ENCODE data around the gene ABAT. TPM values are rescaled to one million over a fixed set of nuclear protein-coding genes. Genes with fewer than 3 reads are reported as not detected.

The ABAT gene
- total RNA-seq, 1 donor = 3.5 TPM

GRCh38 chr16:8808613-8809353 is 134.4 kb downstream of the ABAT start:
- TF ChIP-seq CTCF (IDR thresholded peaks at IDR 0.05; ENCODE audit: insufficient read depth, low read depth, low read length) = no peak
- H3K4me3 ChIP-seq (ENCODE audit: low read depth, low read length) = no peak overlapping the region
- DNase-seq (ENCODE audit: low read depth) = no peak

- no peak overlapping the region for H3K4me3 ChIP-seq (ENCODE audit: low read depth, low read length)
- DNase-seq (ENCODE audit: low read depth) = no peak
- TF ChIP-seq CTCF (IDR thresholded peaks at IDR 0.05; ENCODE audit: insufficient read depth, low read depth, low read length) = no peak
Measured at GRCh38 chr16:8812162-8812843, 137.9 kb downstream of the ABAT start.

GRCh38 chr16:8814095-8814806 is 139.8 kb downstream of the ABAT start:
- TF ChIP-seq CTCF (IDR thresholded peaks at IDR 0.05; ENCODE audit: insufficient read depth, low read depth, low read length) = no peak
- no peak overlapping the region for H3K4me3 ChIP-seq (ENCODE audit: low read depth, low read length)
- no peak for DNase-seq (ENCODE audit: low read depth)

GRCh38 chr16:8816967-8817655 is 142.7 kb downstream of the ABAT start:
- no peak overlapping the region for H3K4me3 ChIP-seq (ENCODE audit: low read depth, low read length)
- no peak for DNase-seq (ENCODE audit: low read depth)
- TF ChIP-seq CTCF (IDR thresholded peaks at IDR 0.05; ENCODE audit: insufficient read depth, low read depth, low read length) = no peak

- no peak for DNase-seq (ENCODE audit: low read depth)
- no peak for TF ChIP-seq CTCF (IDR thresholded peaks at IDR 0.05; ENCODE audit: insufficient read depth, low read depth, low read length)
- no peak overlapping the region for H3K4me3 ChIP-seq (ENCODE audit: low read depth, low read length)
Measured at GRCh38 chr16:8818504-8819270, 144.3 kb downstream of the ABAT start.

Measured in fibroblast of villous mesenchyme (primary cell).